WERI-Rb-1 (cell line): Measurements from ENCODE around the gene BAG2.

Source experiments
- DNase-seq: peaks from one replicate; pipeline ENCODE4 v3.0.0-alpha.2; 2020
- H3K27ac ChIP-seq: fragments of 250-450 bp; sonication (Bioruptor Pico); 2 replicates; pipeline ENCODE4 v1.5.1; 2020; ENCODE audit warnings: mild to moderate bottlenecking, moderate library complexity
- H3K27me3 ChIP-seq: fragments of 250-450 bp; sonication (Bioruptor Pico); 2 replicates; pipeline ENCODE4 v1.5.1; 2021; ENCODE audit warnings: mild to moderate bottlenecking, low read depth, moderate library complexity; ENCODE audit not compliant: insufficient read depth, severe bottlenecking
- H3K36me3 ChIP-seq: fragments of 250-450 bp; sonication (Bioruptor Pico); 2 replicates; pipeline ENCODE4 v1.5.1; 2020; ENCODE audit warnings: mild to moderate bottlenecking, moderate library complexity
- H3K4me3 ChIP-seq: 2 replicates; pipeline ENCODE4 v1.5.1; 2011; ENCODE audit warnings: low read depth, mild to moderate bottlenecking, control low read depth, low read length
- H3K9me3 ChIP-seq: fragments of 250-450 bp; sonication (Bioruptor Pico); 2 replicates; pipeline ENCODE4 v1.5.1; 2021; ENCODE audit warnings: mild to moderate bottlenecking, moderate library complexity; ENCODE audit not compliant: severe bottlenecking
- TF ChIP-seq, protein P1 (sequence below): IDR thresholded peaks from 2 replicates; pipeline ENCODE4 v1.5.1; 2011; ENCODE audit warnings: low read depth, mild to moderate bottlenecking, control low read depth, inconsistent platforms, low read length

BAG2 gene

GRCh38 chr6:57147401-57147800 lies 24.7 kb upstream of the BAG2 start:
- TF ChIP-seq, protein P1, sequence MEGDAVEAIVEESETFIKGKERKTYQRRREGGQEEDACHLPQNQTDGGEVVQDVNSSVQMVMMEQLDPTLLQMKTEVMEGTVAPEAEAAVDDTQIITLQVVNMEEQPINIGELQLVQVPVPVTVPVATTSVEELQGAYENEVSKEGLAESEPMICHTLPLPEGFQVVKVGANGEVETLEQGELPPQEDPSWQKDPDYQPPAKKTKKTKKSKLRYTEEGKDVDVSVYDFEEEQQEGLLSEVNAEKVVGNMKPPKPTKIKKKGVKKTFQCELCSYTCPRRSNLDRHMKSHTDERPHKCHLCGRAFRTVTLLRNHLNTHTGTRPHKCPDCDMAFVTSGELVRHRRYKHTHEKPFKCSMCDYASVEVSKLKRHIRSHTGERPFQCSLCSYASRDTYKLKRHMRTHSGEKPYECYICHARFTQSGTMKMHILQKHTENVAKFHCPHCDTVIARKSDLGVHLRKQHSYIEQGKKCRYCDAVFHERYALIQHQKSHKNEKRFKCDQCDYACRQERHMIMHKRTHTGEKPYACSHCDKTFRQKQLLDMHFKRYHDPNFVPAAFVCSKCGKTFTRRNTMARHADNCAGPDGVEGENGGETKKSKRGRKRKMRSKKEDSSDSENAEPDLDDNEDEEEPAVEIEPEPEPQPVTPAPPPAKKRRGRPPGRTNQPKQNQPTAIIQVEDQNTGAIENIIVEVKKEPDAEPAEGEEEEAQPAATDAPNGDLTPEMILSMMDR: no peak
- no peaks in the 10 kb centered on the region for H3K27me3 ChIP-seq
- H3K27ac ChIP-seq: no peak overlapping the region
- H3K4me3 ChIP-seq: no peak overlapping the region
- no peak for DNase-seq
- peaks cover 62% of the 10 kb centered on the region for H3K36me3 ChIP-seq
- H3K9me3 ChIP-seq: no peaks in the 10 kb centered on the region

GRCh38 chr6:57147955-57148858 lies 23.9 kb upstream of the BAG2 start:
- no peak overlapping the region for H3K4me3 ChIP-seq
- H3K27ac ChIP-seq: no peak overlapping the region
- peaks cover 65% of the 10 kb centered on the region for H3K36me3 ChIP-seq
- no peak for DNase-seq
- TF ChIP-seq, protein P1: no peak
- no peaks in the 10 kb centered on the region for H3K9me3 ChIP-seq
- H3K27me3 ChIP-seq: no peaks in the 10 kb centered on the region

- Histone ChIP-seq H3K9me3 (no peaks in the 10 kb centered on the region), H3K27ac (no peak overlapping the region), H3K27me3 (no peaks in the 10 kb centered on the region), H3K36me3 (peaks cover 32% of the 10 kb centered on the region), H3K4me3 (no peak overlapping the region)
- DNase-seq: no peak
- TF ChIP-seq, protein P1: no peak
These were observed 13.5 kb upstream of the BAG2 start for GRCh38 chr6:57158658-57159057.

GRCh38 chr6:57159127-57159526 lies 13.0 kb upstream of the BAG2 start:
- no peak for DNase-seq

GRCh38 chr6:57162028-57162427 lies 10.1 kb upstream of the BAG2 start:
- H3K36me3 ChIP-seq: peaks cover 20% of the 10 kb centered on the region
- no peaks in the 10 kb centered on the region for H3K27me3 ChIP-seq
- TF ChIP-seq, protein P1: no peak
- H3K4me3 ChIP-seq: no peak overlapping the region
- H3K27ac ChIP-seq: no peak overlapping the region
- H3K9me3 ChIP-seq: no peaks in the 10 kb centered on the region
- DNase-seq: no peak

More at GRCh38 chr6:57159127-57159526, 13.0 kb upstream of the BAG2 start:
- Histone ChIP-seq H3K36me3 (peaks cover 32% of the 10 kb centered on the region), H3K27me3 (no peaks in the 10 kb centered on the region), H3K4me3 (no peak overlapping the region), H3K27ac (no peak overlapping the region), H3K9me3 (no peaks in the 10 kb centered on the region)
- TF ChIP-seq, protein P1: no peak

- H3K4me3 ChIP-seq: no peak overlapping the region
- H3K27ac ChIP-seq: no peak overlapping the region
- no peaks in the 10 kb centered on the region for H3K9me3 ChIP-seq
- H3K27me3 ChIP-seq: no peaks in the 10 kb centered on the region
- TF ChIP-seq, protein P1: no peak
- H3K36me3 ChIP-seq: peaks cover 17% of the 10 kb centered on the region
- DNase-seq: no peak
These were observed 9.6 kb upstream of the BAG2 start for GRCh38 chr6:57162516-57162915.
